OCI-LY1 (cell line): Measurements from ENCODE around the gene BCL10.

Experiments used
- H2AFZ ChIP-seq: fragments of 200-600 bp; sonication (generic), shearing (Covaris generic); 2 replicates; pipeline ENCODE4 v1.6.0; 2014; ENCODE audit warnings: antibody characterized with exemption, mild to moderate bottlenecking, low read length
- H3F3A ChIP-seq: fragments of 200-600 bp; sonication (generic), shearing (Covaris generic); 2 replicates; pipeline ENCODE4 v1.6.0; 2014; ENCODE audit warnings: mild to moderate bottlenecking, antibody characterized with exemption, low read length, moderate library complexity; ENCODE audit not compliant: insufficient read depth
- H3K27ac ChIP-seq: fragments of 200-600 bp; sonication (generic); 2 replicates; pipeline ENCODE4 v1.5.1; 2014; ENCODE audit warnings: low read length, mixed run types, mild to moderate bottlenecking, low read depth; ENCODE audit not compliant: poor library complexity, severe bottlenecking
- H3K27me3 ChIP-seq: fragments of 200-600 bp; sonication (generic); 2 replicates; pipeline ENCODE4 v1.6.0; 2014; ENCODE audit warnings: antibody characterized with exemption, mild to moderate bottlenecking, low read length, moderate library complexity; ENCODE audit not compliant: insufficient read depth
- H3K36me3 ChIP-seq: fragments of 200-600 bp; sonication (generic); 2 replicates; pipeline ENCODE4 v1.6.1; 2014; ENCODE audit warnings: mild to moderate bottlenecking, antibody characterized with exemption, low read length, moderate library complexity, mixed read lengths; ENCODE audit not compliant: insufficient read depth
- H3K4me1 ChIP-seq: fragments of 200-600 bp; sonication (generic); 2 replicates; pipeline ENCODE4 v1.5.1; 2014; ENCODE audit warnings: mild to moderate bottlenecking, low read length, moderate library complexity; ENCODE audit not compliant: insufficient read depth, severe bottlenecking
- H3K4me2 ChIP-seq: fragments of 200-600 bp; sonication (generic), shearing (Covaris generic); 2 replicates; pipeline ENCODE4 v1.6.1; 2014; ENCODE audit warnings: low read length
- H3K4me3 ChIP-seq: fragments of 200-600 bp; sonication (generic); 2 replicates; pipeline ENCODE4 v1.5.1; 2014; ENCODE audit warnings: low read length, low read depth, mild to moderate bottlenecking, mixed read lengths; ENCODE audit not compliant: poor library complexity, severe bottlenecking
- H3K79me2 ChIP-seq: fragments of 200-600 bp; shearing (Covaris generic); 2 replicates; pipeline ENCODE4 v1.6.1; 2016; ENCODE audit warnings: mixed run types, low read length, mixed read lengths; ENCODE audit not compliant: insufficient read depth
- H3K9ac ChIP-seq: fragments of 200-600 bp; sonication (generic), shearing (Covaris generic); 2 replicates; pipeline ENCODE4 v1.6.1; 2014; ENCODE audit warnings: mild to moderate bottlenecking, low read length, mixed read lengths
- H3K9me2 ChIP-seq: fragments of 200-600 bp; sonication (generic), shearing (Covaris generic); 2 replicates; pipeline ENCODE4 v1.6.1; 2014; ENCODE audit warnings: low read depth, mild to moderate bottlenecking, low read length, mixed read lengths
- H3K9me3 ChIP-seq: fragments of 200-600 bp; shearing (Covaris generic); 2 replicates; pipeline ENCODE4 v1.6.1; 2014; ENCODE audit warnings: low read length, mixed read lengths
- H4K20me1 ChIP-seq: fragments of 200-600 bp; sonication (generic), shearing (Covaris generic); 2 replicates; pipeline ENCODE4 v1.6.0; 2016; ENCODE audit warnings: mild to moderate bottlenecking, low read length; ENCODE audit not compliant: insufficient read depth
- EZH2 ChIP-seq: fragments of 200-600 bp; sonication (generic), shearing (Covaris generic); IDR thresholded peaks from 2 replicates; pipeline ENCODE4 v1.8.0; 2017; ENCODE audit warnings: borderline replicate concordance, mixed run types, mild to moderate bottlenecking, antibody characterized with exemption, low read length, moderate library complexity, mixed read lengths
- TF ChIP-seq, protein P1 (sequence below): fragments of 200-600 bp; sonication (generic), shearing (Covaris generic); IDR thresholded peaks from 2 replicates; pipeline ENCODE4 v1.5.1; 2017; ENCODE audit warnings: mild to moderate bottlenecking, antibody characterized with exemption, low read length, moderate library complexity, mixed read lengths

Gene BCL10

GRCh38 chr1:85280636-85281035, 4.2 kb upstream of the BCL10 start:
- no peaks in the 10 kb centered on the region for H3K9me2 ChIP-seq
- H3K27me3 ChIP-seq: no peaks in the 10 kb centered on the region
- peaks cover 7% of the 10 kb centered on the region for H3K4me1 ChIP-seq
- no peaks in the 10 kb centered on the region for H4K20me1 ChIP-seq
- H3K4me2 ChIP-seq: no peak overlapping the region
- H3K36me3 ChIP-seq: no peaks in the 10 kb centered on the region; the same call in 1 of the 2 replicates
- H3K9me3 ChIP-seq: 0 out of 2 replicates have a peak, but pooled peaks cover 3% of the 10 kb centered on the region
- no peak overlapping the region for H3K4me3 ChIP-seq
- peaks cover 4% of the 10 kb centered on the region; the same call in 1 of the 2 replicates for H3K79me2 ChIP-seq
- TF ChIP-seq, protein P1, sequence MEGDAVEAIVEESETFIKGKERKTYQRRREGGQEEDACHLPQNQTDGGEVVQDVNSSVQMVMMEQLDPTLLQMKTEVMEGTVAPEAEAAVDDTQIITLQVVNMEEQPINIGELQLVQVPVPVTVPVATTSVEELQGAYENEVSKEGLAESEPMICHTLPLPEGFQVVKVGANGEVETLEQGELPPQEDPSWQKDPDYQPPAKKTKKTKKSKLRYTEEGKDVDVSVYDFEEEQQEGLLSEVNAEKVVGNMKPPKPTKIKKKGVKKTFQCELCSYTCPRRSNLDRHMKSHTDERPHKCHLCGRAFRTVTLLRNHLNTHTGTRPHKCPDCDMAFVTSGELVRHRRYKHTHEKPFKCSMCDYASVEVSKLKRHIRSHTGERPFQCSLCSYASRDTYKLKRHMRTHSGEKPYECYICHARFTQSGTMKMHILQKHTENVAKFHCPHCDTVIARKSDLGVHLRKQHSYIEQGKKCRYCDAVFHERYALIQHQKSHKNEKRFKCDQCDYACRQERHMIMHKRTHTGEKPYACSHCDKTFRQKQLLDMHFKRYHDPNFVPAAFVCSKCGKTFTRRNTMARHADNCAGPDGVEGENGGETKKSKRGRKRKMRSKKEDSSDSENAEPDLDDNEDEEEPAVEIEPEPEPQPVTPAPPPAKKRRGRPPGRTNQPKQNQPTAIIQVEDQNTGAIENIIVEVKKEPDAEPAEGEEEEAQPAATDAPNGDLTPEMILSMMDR: no peak
- H3K9ac ChIP-seq: no peak overlapping the region
- no peak overlapping the region for H2AFZ ChIP-seq
- H3K27ac ChIP-seq: no peak overlapping the region
- no peaks in the 10 kb centered on the region for H3F3A ChIP-seq

DNA sequence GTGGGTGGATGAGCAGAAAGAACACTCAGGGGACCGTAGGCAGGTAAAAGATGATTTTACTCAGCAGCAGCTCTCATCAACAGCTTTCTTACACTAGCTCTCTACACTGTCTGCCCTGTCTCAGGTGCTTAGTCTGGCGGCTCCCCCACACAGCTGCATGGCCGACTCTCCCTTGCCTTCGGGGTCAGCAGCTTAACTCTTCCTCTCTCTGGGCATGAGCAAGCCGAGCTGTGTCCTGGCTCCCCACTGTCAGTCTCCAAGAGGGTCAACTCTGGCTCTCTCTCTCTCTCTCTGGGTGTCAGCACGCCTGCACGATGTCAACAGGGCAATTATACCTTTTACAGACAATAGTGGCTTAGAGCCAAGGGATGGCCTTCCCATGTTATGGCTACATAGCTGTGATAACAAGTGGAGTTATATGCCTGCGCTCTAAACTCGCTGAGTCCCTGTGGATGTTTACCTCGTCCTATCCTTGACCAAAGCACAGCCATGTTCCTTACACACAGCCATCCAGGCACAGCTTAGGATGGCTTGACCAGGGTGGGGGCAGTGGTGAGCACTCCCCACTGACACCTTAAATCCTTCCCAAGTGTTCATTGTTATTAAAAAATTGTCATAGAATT, 3.1 kb upstream of the BCL10 start:
- H3K9me3 ChIP-seq: no peaks in the 10 kb centered on the region
- no peaks in the 10 kb centered on the region; the same call in 1 of the 2 replicates for H3K36me3 ChIP-seq
- H2AFZ ChIP-seq: no peak overlapping the region
- no peaks in the 10 kb centered on the region for H3F3A ChIP-seq
- no peak overlapping the region for H3K9ac ChIP-seq
- H3K9me2 ChIP-seq: no peaks in the 10 kb centered on the region
- no peak overlapping the region for H3K27ac ChIP-seq
- H3K4me2 ChIP-seq: no peak overlapping the region
- H3K27me3 ChIP-seq: no peaks in the 10 kb centered on the region
- peaks cover 18% of the 10 kb centered on the region for H3K4me1 ChIP-seq
- no peak overlapping the region for H3K4me3 ChIP-seq
- H3K79me2 ChIP-seq: peaks cover 15% of the 10 kb centered on the region
- no peaks in the 10 kb centered on the region for H4K20me1 ChIP-seq
- TF ChIP-seq EZH2: no peak
- TF ChIP-seq, protein P1: no peak

- Histone ChIP-seq H3K36me3 (no peaks in the 10 kb centered on the region; the same call in none of the 2 replicates), H3K4me3 (no peak overlapping the region), H3K9ac (no peak overlapping the region)
These were observed 2.5 kb upstream of the BCL10 start for GRCh38 chr1:85278853-85279314.

More at GRCh38 chr1:85278853-85279314, 2.5 kb upstream of the BCL10 start:
- H2AFZ ChIP-seq: no peak overlapping the region
- TF ChIP-seq, protein P1: no peak
- no peak for TF ChIP-seq EZH2
- no peaks in the 10 kb centered on the region for H3K27me3 ChIP-seq
- peaks cover 21% of the 10 kb centered on the region for H3K79me2 ChIP-seq
- H3K9me2 ChIP-seq: no peaks in the 10 kb centered on the region
- no peaks in the 10 kb centered on the region for H3F3A ChIP-seq
- no peaks in the 10 kb centered on the region for H4K20me1 ChIP-seq
- no peak overlapping the region for H3K4me2 ChIP-seq
- H3K4me1 ChIP-seq: peaks cover 24% of the 10 kb centered on the region
- H3K9me3 ChIP-seq: no peaks in the 10 kb centered on the region
- H3K27ac ChIP-seq: no peak overlapping the region
